HL-60/S4 treated with retinoic acid at 250 ng/mL for 4 days and 3 days (cell line): Measurements from ENCODE around the gene SELENOI.

ENCODE experiments used
- in situ Hi-C: fragments of 300-500 bp; cut with MboI; formaldehyde crosslinking; loops from 2 replicates; pipeline ENCODE4 v1.7.0; 2022; ENCODE audit warnings: low sequenced_read_pairs

The SELENOI gene

DNA sequence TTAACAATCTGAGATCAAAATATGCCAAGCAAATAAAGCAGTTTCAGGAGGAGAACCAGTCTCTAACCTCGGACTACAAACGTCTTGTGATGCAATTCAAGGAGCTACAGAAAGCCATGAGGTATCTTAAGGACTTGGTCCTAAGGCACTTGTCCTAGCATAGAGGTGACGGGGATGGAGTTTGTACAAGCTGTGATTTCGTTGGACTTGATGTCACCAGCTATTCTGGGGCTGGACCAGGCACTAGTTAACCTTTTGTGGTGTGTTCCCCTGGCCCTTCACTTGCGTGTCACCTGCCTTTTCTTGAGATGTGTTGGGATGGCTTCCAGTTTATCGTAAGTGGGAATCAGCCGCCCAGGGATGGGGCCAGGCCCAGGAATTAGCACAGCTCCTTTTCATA lies 98.3 kb downstream of the SELENOI start:
- in situ Hi-C loops = no loop called here
